A549 (cell line): ENCODE measurements around the gene NEDD4L. TPM values are rescaled to one million over a fixed set of nuclear protein-coding genes. Genes with fewer than 3 reads are reported as not detected.

Experiments
- ATAC-seq, 2 experiments: fragments of 200-7000 bp in 1 of 2; fragments of >200 bp in 1 of 2; cut with Nextera tagmentation in 1 of 2; cut with Tn5 transposase in 1 of 2; 3 replicates each; pipeline versions ENCODE4 v1.8.0 to v1.9.1; 2018 to 2020; ENCODE audit warnings: mild to moderate bottlenecking in 1 of 2, moderate library complexity in 1 of 2
- CTCF ChIA-PET: fragments of 300-600 bp; sonication (Branson Sonifier 250); formaldehyde crosslinking; extraction: SDS; loops from one replicate; lab custom pipeline; 2021; ENCODE audit warnings: antibody characterized with exemption, inconsistent platforms; lab: Yijun Ruan, JAX
- POLR2A ChIA-PET: fragments of 350-600 bp; formaldehyde crosslinking; extraction: SDS; loops from one replicate; lab custom pipeline; 2021; ENCODE audit warnings: antibody characterized with exemption, inconsistent platforms; lab: Yijun Ruan, JAX
- DNase-seq, 2 experiments: peaks; one replicate each; pipeline versions ENCODE4 v3.0.0 to v3.0.0-alpha.2; 2011 to 2016; ENCODE audit warnings: low read depth in 1 of 2, low spot score in 1 of 2
- FAIRE-seq: peaks from 2 replicates; lab custom pipeline; 2011; peaks lifted over from hg19 to GRCh38; lab: Jason Lieb, UNC
- H3K27ac ChIP-seq, 2 experiments: fragments of >200 bp; sonication (Bioruptor Twin); formaldehyde crosslinking; 3 replicates each; pipeline ENCODE4 v1.5.1; 2016 to 2017
- H3K4me1 ChIP-seq: fragments of >200 bp; sonication (Bioruptor Twin); formaldehyde crosslinking; 3 replicates; pipeline ENCODE4 v1.6.1; 2016
- H3K4me2 ChIP-seq: fragments of >200 bp; sonication (Bioruptor Twin); formaldehyde crosslinking; 3 replicates; pipeline ENCODE4 v1.6.1; 2016
- H3K4me3 ChIP-seq: fragments of >200 bp; sonication (Bioruptor Twin); formaldehyde crosslinking; 3 replicates; pipeline ENCODE4 v1.5.1; 2016
- H3K9me3 ChIP-seq: fragments of >200 bp; sonication (Bioruptor Twin); formaldehyde crosslinking; 3 replicates; pipeline ENCODE4 v1.6.1; 2016
- BHLHE40 ChIP-seq: IDR thresholded peaks from 2 replicates; pipeline ENCODE4 v1.6.1; 2012; ENCODE audit warnings: low read depth, low read length, inconsistent platforms
- CBX2 ChIP-seq: fragments of 200-600 bp; sonication (generic); IDR thresholded peaks from 2 replicates; pipeline ENCODE4 v1.6.1; 2016; ENCODE audit warnings: low read depth, mild to moderate bottlenecking, borderline replicate concordance
- CBX8 ChIP-seq: fragments of 200-600 bp; sonication (generic); IDR thresholded peaks from 2 replicates; pipeline ENCODE4 v1.6.1; 2016
- EHF ChIP-seq: fragments of 250-450 bp; sonication (Bioruptor Pico); IDR thresholded peaks from 2 replicates; pipeline ENCODE4 v1.5.0; 2020; ENCODE audit warnings: mild to moderate bottlenecking
- EHMT2 ChIP-seq: fragments of 200-600 bp; sonication (generic); IDR thresholded peaks from 2 replicates; pipeline ENCODE4 v1.6.1; 2016; ENCODE audit warnings: antibody characterized with exemption, low read depth, mild to moderate bottlenecking, moderate library complexity
- ELK1 ChIP-seq: fragments of 150-350 bp; IDR thresholded peaks from 2 replicates; pipeline ENCODE4 v1.6.1; 2014; ENCODE audit warnings: low read depth, mild to moderate bottlenecking, low read length
- ESRRA ChIP-seq: fragments of 150-350 bp; IDR thresholded peaks from 2 replicates; pipeline ENCODE4 v1.6.1; 2014; ENCODE audit warnings: mild to moderate bottlenecking, low read length, borderline replicate concordance
- FOSB ChIP-seq: fragments of 250-450 bp; sonication (Bioruptor Pico); IDR thresholded peaks from 2 replicates; pipeline ENCODE4 v1.5.0; 2020; ENCODE audit warnings: mild to moderate bottlenecking, moderate library complexity
- FOXS1 ChIP-seq: fragments of 250-450 bp; sonication (Bioruptor Pico); IDR thresholded peaks from 2 replicates; pipeline ENCODE4 v1.5.0; 2020; ENCODE audit warnings: mild to moderate bottlenecking, moderate library complexity
- HDAC2 ChIP-seq: fragments of 200-600 bp; sonication (generic); IDR thresholded peaks from 2 replicates; pipeline ENCODE4 v1.6.1; 2016
- HMGXB4 ChIP-seq: fragments of 250-450 bp; sonication (Bioruptor Pico); IDR thresholded peaks from 2 replicates; pipeline ENCODE4 v1.5.0; 2021; ENCODE audit warnings: mild to moderate bottlenecking, moderate library complexity, borderline replicate concordance
- HOXA7 ChIP-seq: fragments of 250-450 bp; sonication (Bioruptor Pico); IDR thresholded peaks from 2 replicates; pipeline ENCODE4 v1.5.0; 2020; ENCODE audit warnings: mild to moderate bottlenecking, moderate library complexity
- JUN ChIP-seq, 2 experiments: fragments of >200 bp; sonication (Bioruptor Twin); formaldehyde crosslinking; IDR thresholded peaks; 2 replicates in 1 of 2; 3 replicates in 1 of 2; pipeline ENCODE4 v1.6.1; 2016 to 2017
- JUNB ChIP-seq: fragments of >200 bp; sonication (Bioruptor Twin); formaldehyde crosslinking; IDR thresholded peaks from 2 replicates; pipeline ENCODE4 v1.6.1; 2016
- KDM1A ChIP-seq: fragments of 200-600 bp; sonication (generic); IDR thresholded peaks from 2 replicates; pipeline ENCODE4 v1.6.1; 2016; ENCODE audit warnings: low read depth, mild to moderate bottlenecking
- MAX ChIP-seq: IDR thresholded peaks from 2 replicates; pipeline ENCODE4 v1.6.1; 2012
- MYC ChIP-seq: IDR thresholded peaks from 2 replicates; pipeline ENCODE4 v1.6.1; 2012; ENCODE audit warnings: mild to moderate bottlenecking, inconsistent platforms, low read length, improper control_type of control experiment, borderline replicate concordance
- NR3C1 ChIP-seq: fragments of >200 bp; sonication (Bioruptor Twin); formaldehyde crosslinking; IDR thresholded peaks from 3 replicates; pipeline ENCODE4 v1.6.1; 2017
- RAD21 ChIP-seq, 2 experiments: fragments of >200 bp in 1 of 2; sonication (Bioruptor Twin) in 1 of 2; formaldehyde crosslinking in 1 of 2; IDR thresholded peaks in 1 of 2; conservative IDR thresholded peaks in 1 of 2; 2 replicates in 1 of 2; 3 replicates in 1 of 2; pipeline ENCODE4 v1.6.1; 2012 to 2018; ENCODE audit warnings: inconsistent platforms in 1 of 2
- RNF2 ChIP-seq: fragments of 200-600 bp; sonication (generic); IDR thresholded peaks from 2 replicates; pipeline ENCODE4 v1.6.1; 2016; ENCODE audit warnings: low read depth, mild to moderate bottlenecking, antibody characterized with exemption, moderate library complexity, borderline replicate concordance
- TFCP2L1 ChIP-seq: fragments of 250-450 bp; sonication (Bioruptor Pico); IDR thresholded peaks from 2 replicates; pipeline ENCODE4 v1.5.0; 2021; ENCODE audit warnings: mild to moderate bottlenecking
- ZFP36 ChIP-seq: fragments of 450-650 bp; IDR thresholded peaks from 2 replicates; pipeline ENCODE4 v1.6.1; 2014; ENCODE audit warnings: borderline replicate concordance; ENCODE audit not compliant: partially characterized antibody
- ZSCAN20 ChIP-seq: fragments of 250-450 bp; sonication (Bioruptor Pico); IDR thresholded peaks from 2 replicates; pipeline ENCODE4 v1.8.0; 2022; ENCODE audit warnings: mild to moderate bottlenecking, moderate library complexity
- WGBS: methylation state at CpG from one replicate; pipeline ENCODE4 v1.1.6; 2017; ENCODE audit errors: missing lambda C conversion rate; 5-methylcytosine and 5-hydroxymethylcytosine counted together
- polyA plus RNA-seq, 4 experiments: library from polyadenylated mRNA; depleted of rRNA in 3 of 4; stranded (reverse); fragments of >200 nt; fragmentation: RNase III in 1 of 4; extraction: RNeasy Plus Mini Kit Qiagen cat#74134 plus additional on column Dnase treatment in 1 of 4; gene quantifications; 2 replicates in 3 of 4; 3 replicates in 1 of 4; pipeline ENCODE4 v1.2.3, GENCODE V29; 2011 to 2017

NEDD4L gene
- polyA plus RNA-seq, 2 of the 4 experiments (the other 2 are of a cell fraction) = 18.0 to 36.5 TPM

- no peak for FAIRE-seq
- no peak for ATAC-seq
- H3K4me1 ChIP-seq = peaks cover 50% of the 10 kb centered on the region
- no peak for DNase-seq
- CTCF ChIA-PET = interaction anchor here (0.6 kb wide), 2 partner anchors 36 to 386 kb away, joined by 3 read pairs; no protein-coding TSS in a partner anchor
- 44% methylated on average over 2 of the region's 2 CpGs for WGBS
- no peaks in the 10 kb centered on the region for H3K9me3 ChIP-seq
- no peak for TF ChIP-seq HDAC2
- no peak for TF ChIP-seq ZSCAN20 (CRISPR knock-in tag)
- no peak for TF ChIP-seq EHMT2
- TF ChIP-seq ZFP36 = no peak
- no peak for TF ChIP-seq RNF2
- TF ChIP-seq JUNB = no peak
- TF ChIP-seq RAD21 (conservative IDR thresholded peaks at IDR 0.05 in 1 of 2, IDR thresholded peaks at IDR 0.05 in 1 of 2) = no peak
- TF ChIP-seq FOXS1 (CRISPR knock-in tag) = no peak
- TF ChIP-seq EHF (CRISPR knock-in tag) = no peak
- no peak for TF ChIP-seq CBX8
- no peak for TF ChIP-seq KDM1A
- no peak for TF ChIP-seq CBX2
- no peak for TF ChIP-seq FOSB (CRISPR knock-in tag)
- no peak for TF ChIP-seq HMGXB4 (CRISPR knock-in tag)
- no peak for TF ChIP-seq ELK1
- TF ChIP-seq JUN (IDR thresholded peaks at IDR 0.05) = no peak
- no peak for TF ChIP-seq MAX
- no peak for TF ChIP-seq ESRRA
- peak overlapping the region; percentile 53 to 57; a peak in 3 of 6 replicates for H3K27ac ChIP-seq
- POLR2A ChIA-PET = no interaction called here
- H3K4me3 ChIP-seq = no peak overlapping the region
- peak overlapping the region; percentile 67 for H3K4me2 ChIP-seq
These were observed 190.3 kb downstream of the NEDD4L start for GRCh38 chr18:58234359-58234741.

GRCh38 chr18:58235001-58235436 lies 191.0 kb downstream of the NEDD4L start:
- peak in 1 of 2 experiments; percentile 57; a peak in 4 of 6 replicates for ATAC-seq
- H3K27ac ChIP-seq = peak overlapping the region; percentile 53 to 57; a peak in 4 of 6 replicates
- TF ChIP-seq BHLHE40 (no peak), MYC (no peak), HOXA7 (no peak), ELK1 (no peak), NR3C1 (no peak), TFCP2L1 (CRISPR knock-in tag) (no peak)
- TF ChIP-seq, all 56 proteins: peak for 0
- 15% methylated on average over 7 of the region's 9 CpGs for WGBS
- Histone ChIP-seq H3K9me3 (no peaks in the 10 kb centered on the region), H3K4me2 (peak overlapping the region; percentile 67), H3K4me1 (peaks cover 53% of the 10 kb centered on the region), H3K4me3 (no peak overlapping the region)
- DNase-seq (no peak), FAIRE-seq (no peak)
- ChIA-PET CTCF (interaction anchor here (0.6 kb wide), 2 partner anchors 36 to 385 kb away, joined by 3 read pairs; no protein-coding TSS in a partner anchor), POLR2A (no interaction called here)
